CD4-positive, alpha-beta T cell treated with Interleukin-6 at 100 ng/mL for 8 hours (primary cell): ENCODE data around the gene ELOVL3.
A peak's percentile ranks its signal among the peaks of the same experiment; 100 is the strongest.
"Not testable (repeated sequence)": the region's sequence is repeated elsewhere in the genome, so short reads cannot be mapped to it uniquely, and the experiment has no call there.

Experiments used
- DNase-seq: peaks from one replicate; pipeline ENCODE4 v3.0.0-alpha.2; 2020; ENCODE audit warnings: mixed read lengths, low spot score

Gene ELOVL3, protein sequence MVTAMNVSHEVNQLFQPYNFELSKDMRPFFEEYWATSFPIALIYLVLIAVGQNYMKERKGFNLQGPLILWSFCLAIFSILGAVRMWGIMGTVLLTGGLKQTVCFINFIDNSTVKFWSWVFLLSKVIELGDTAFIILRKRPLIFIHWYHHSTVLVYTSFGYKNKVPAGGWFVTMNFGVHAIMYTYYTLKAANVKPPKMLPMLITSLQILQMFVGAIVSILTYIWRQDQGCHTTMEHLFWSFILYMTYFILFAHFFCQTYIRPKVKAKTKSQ

DNA sequence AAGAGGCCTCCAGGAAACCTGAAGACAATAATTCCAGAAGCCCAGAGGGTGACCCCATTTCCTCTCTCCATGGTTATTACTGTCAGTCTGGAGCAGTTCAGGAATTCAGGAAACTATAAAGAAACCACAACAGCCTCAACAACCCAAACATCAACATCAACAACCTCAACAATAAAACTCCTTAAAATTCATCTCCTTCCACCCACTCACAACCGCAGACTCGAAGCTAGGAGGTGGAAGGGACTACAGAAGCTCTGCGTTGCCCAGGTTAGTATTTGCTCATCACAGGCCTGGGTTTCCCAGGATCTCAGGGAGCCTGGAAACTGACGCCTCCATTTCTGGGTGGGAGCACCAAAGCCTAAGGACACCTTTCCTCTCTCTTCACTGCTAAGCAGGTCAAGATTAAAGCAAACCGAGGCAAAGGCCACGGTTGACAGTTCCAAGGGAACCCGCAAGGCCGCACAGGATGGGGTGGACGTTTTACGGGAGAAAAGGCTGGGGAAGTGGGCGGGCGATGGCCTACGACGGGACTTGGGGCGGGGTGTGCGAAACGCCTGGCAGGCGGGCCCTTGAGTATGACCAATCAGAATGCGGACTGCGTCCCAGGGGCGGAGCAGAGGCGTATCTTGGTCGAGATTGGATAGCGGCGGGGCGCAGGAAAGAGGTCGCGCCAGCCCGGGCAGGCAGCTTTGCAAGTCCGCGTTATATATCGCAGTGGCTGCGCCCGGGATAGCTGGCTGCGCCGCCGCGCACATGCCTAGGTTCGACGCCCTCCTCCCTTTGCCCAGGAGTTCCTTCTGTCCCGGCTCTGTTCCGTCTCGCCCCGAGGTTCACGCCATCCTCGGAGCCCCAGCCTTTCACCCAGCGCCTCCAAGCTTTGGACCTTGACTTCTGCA, at the start of gene ELOVL3:
TSS of gene ELOVL3 (plus strand) at position 654 of the 896 bp plus-strand sequence. CDS start 250 bp downstream, outside the sequence.
- DNase-seq = peak; percentile 85

DNA sequence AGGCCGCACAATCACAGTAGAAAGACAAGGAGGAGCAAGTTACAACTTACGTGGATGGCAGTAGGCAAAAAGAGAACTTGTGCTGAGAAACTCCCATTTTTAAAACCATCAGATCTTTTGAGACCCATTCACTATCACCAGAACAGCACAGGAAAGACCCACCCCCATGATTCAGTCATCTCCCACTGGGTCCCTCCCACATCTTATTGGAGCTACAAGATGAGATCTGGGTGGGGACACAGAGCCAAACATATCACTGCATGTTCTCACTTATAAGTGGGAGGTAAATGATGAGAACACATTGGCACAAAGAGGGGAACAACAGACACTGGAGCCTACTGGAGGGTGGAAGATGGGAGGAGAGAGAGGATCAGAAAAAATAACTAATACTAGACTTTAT, 41.5 kb upstream of the ELOVL3 start:
- no peak for DNase-seq

DNA sequence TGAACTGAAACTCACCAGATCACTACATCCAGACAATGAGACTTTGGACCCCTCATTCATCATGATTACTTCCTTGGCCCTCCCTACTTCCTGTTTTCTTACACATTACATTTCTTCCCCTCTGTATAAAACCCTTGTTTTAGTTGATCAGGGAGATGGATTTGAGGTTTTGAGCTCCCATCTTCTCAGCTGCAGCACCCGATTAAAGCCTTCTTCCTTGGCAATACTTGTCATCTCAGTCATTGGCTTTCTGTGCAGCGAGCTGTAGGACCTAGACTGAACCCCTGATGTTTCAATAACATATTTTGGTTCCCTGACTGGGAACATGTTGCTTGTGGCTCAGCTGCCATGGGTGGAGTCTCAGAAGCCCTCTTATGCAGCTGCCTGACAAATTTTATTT, 40.8 kb upstream of the ELOVL3 start:
- DNase-seq = no peak

DNA sequence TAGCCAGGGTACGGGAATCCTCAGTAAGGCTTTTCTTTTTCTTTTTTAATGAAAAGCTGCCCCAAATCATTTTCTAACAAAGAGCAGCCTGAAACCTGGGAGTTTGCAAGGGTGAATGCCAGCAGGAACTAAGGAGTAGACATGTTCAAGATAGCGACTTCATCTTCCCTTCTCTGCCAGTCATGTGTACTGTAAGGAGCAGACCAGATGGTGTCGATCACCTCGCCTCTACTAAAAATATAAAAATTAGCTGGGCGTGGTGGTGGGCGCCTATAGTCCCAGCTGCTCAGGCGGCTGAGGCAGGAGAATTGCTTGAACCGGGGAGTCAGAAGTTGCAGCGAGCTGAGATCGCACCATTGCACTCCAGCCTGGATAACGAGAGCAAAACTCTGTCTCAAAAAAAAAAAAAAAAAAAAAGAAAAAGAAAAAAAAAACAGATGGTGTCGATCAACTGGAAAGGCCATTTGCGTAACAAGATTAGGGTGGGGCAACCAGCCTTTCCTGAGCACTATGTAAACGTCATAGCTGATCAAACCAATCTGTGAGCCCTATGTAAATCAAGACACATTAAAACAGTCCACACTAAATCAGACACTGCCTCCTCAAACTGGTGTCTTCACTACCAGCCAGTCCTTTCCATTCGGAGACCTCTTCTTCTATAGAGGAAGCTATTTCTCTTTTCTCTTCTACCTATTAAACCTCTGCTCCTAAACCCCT, 40.1 kb upstream of the ELOVL3 start:
- no peak for DNase-seq

DNA sequence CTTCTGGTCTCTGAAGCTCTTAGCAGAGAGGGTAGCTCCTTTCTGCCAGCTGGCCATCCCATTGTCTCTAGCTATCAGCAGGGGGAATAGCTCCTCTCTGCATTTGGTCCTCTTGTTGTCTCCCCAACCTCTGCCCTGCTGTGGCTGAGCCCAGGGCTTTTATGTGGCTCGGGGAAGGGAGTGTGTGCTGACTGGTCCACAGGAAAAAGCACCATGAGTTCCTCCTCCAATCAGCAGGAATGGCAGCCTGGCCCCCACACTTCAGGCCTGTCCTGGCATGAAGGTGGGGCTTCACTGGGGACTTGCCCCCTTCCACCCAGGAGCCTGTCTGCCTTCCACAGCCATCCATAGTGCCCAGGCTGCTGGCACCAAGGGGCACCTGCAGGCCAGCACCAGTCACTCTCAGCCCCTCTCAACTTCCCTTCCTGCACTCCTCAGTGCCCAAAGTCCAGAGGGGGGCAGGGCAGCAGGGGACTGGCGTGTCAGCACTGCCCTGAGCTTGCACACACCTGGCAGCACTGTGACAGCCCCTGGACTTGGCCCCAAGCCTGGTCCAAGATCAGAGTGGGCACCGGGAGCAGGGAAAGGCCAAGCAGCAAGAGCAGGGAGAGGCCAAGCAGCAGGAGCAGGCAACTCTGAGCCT, 37.7 kb upstream of the ELOVL3 start:
- no peak for DNase-seq

DNA sequence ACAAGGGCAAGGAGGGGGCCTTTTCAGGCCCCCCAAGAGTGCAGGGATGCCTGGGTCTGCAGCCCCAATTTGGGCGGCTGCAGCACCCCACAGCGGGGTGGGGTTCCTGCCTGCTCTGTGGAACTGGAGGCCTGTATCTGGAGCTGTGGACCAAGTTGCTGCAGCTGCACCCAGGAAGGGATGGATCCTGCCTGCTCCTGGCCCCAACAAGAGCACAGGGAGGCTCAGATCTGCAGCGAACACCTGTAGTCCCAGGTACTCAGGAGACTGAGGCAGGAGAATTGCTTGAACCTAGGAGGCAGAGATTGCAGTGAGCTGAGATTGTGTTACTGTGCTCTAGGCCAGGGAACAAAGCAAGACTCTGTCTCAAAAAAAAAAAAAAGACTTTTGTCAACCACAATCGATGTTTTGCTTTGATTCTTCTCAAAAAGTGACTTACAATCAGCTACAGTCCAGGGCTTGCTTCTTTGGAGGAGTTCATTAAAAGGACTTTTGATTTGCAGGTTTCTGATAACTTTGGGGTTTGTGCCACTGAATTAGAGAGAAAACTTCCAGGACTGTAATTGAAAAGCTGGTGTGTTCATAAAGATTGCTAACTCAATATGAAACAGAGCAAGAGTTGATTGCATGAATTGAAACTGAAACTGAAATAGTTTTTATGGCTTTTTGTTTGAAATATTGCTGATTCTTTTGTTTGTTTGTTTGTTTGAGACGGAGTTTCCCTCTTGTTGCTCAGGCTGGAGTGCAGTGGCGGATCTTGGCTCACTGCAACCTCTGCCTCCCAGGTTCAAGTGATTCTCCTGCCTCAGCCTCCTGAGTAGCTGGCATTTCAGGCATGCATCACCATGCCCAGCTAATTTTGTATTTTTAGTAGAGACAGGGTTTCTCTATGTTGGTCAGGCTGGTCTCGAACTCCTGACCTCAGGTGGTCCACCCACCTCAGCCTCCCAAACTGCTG, 36.9 kb upstream of the ELOVL3 start:
- not testable (repeated sequence) for DNase-seq

DNA sequence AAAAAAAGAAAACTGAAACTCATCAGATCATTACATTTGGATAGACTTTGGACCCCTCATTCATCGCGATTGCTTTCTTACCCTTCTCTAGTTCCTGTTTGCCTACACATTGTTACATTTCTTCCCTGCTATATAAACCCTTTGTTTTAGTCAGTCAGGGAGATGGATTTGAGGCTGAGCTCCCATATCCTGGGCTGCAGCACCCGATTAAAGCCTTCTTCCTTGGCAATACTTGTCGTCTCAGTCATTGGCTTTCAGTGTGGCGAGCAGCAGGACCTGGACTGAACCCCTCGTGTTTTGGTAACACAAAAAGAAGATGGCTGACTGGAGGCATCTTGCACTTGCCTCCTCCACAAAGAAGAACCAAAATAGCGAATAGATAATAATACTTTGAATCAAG, 34.1 kb upstream of the ELOVL3 start:
- DNase-seq = no peak

DNA sequence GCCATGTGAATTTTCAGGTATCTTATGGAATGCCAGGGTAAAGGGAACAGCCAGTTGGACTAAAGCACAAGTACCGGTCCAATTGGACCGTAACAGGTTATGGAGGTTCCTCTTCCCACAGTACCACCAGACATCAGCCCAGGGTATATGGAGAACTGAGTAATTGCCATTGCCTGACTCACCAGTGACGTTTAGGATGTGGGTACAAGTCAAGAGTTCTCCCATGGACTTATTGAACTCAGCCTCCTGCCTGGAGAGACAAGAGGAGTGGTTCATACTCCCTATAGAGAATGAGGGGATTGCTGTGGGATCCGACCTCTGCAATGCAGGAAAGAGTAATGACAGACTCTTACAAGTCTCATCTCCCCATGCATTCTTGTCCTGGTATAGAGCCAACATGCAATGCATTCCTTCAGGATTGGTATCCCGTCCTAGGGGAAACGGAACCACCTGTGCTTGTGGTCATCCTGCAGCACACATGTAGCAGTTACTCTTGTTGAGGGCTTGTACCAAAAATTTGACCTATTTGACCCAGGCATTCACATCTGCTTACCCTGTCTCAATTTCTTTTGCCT, 30.7 kb upstream of the ELOVL3 start:
- no peak for DNase-seq

DNA sequence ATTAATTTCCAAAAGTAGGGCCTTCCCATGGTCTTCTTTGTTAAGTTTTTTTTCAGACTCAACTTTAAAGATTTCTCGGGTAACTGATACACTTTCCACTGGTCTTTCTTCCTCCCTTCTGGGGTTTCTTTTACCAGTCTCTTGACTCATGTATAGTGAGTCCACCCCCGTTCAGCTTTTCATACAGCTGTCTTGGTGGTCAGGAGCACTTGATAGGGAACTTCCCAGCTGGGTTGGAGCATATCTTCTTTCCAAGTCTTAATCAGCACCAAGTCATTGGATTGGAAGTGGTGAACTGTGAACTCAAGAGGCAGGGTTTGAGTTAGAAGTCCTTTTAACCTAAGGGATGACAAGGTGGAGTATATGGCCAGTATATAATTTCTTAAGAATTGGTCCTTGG, 29.2 kb upstream of the ELOVL3 start:
- no peak for DNase-seq

DNA sequence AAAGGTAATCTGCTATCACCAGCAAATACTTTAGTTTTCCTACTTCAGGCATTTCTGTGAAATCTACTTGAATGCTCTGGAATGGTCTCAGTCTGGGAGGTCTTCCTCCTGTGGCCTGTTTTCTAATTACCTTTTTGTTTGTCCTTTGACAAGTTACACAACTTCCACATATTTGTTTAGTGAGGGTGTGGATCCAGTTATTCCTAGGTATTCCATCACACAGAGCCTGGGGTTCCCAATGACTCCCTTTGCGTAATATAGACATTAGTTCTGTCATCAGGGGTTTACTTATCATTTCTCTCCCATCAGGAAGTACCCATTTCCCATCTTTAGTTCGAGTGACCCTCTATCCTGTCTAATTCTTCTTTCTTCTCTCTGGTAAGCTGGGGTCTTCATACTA, 28.1 kb upstream of the ELOVL3 start:
- DNase-seq = no peak

DNA sequence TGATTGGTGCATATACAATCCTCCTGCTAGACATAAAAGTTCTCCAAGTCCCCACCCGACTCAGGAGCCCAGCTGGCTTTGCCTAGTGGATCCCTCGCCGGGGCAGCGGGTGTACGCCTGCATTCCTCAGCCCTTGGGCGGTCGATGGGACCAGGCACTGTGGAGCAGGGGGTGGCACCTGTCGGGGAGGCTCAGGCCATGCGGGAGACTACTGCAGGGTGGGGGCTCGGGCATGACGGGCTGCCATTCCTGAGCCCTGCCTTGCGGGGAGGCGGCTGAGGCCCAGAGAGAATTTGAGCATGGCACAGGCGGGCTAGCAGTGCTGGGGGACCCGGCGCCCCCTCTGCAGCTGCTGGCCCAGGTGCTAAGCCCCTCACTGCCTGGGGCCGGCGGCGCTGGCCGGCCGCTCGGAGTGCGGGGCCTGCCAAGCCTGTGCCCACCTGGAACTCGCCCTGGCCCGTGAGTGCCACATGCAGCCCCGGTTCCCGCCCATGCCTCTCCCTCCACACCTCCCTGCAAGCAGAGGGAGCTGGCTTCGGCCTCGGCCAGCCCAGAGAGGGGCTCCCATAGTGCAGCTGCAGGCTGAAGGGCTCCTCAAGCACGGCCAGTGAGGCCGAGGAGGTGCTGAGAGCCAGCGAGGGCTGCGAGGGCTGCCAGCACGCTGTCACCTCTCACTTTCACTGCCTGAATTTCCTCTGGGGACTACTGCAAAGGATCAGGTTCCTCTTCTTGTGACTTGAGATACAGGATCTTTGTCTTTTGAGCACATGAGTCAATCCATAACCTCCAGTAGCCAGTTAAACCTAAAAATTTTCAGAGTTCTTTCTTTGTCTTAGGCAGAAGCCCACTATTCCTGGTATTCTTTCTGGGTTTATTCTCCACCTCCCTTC, 25.1 kb upstream of the ELOVL3 start:
- DNase-seq = no peak

DNA sequence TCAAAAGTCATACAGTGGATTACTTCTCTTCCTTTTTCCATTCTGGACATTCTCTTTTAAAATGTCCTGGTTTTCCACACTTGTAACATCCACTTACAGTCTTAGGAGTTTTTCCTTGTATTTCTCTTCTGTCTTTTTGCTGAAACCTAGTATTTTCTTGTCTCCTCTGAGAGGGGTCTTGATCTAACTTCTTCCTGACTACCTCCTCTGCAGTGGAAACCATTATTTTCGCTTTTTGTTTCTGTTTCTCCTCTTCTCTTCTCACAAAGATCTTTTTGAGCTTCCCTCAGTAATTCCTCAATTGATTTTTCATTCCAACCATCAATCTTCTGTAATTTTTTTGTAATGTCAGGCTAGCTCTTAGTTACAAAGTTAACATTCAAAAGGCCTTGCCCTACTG, 23.7 kb upstream of the ELOVL3 start:
- DNase-seq = no peak

DNA sequence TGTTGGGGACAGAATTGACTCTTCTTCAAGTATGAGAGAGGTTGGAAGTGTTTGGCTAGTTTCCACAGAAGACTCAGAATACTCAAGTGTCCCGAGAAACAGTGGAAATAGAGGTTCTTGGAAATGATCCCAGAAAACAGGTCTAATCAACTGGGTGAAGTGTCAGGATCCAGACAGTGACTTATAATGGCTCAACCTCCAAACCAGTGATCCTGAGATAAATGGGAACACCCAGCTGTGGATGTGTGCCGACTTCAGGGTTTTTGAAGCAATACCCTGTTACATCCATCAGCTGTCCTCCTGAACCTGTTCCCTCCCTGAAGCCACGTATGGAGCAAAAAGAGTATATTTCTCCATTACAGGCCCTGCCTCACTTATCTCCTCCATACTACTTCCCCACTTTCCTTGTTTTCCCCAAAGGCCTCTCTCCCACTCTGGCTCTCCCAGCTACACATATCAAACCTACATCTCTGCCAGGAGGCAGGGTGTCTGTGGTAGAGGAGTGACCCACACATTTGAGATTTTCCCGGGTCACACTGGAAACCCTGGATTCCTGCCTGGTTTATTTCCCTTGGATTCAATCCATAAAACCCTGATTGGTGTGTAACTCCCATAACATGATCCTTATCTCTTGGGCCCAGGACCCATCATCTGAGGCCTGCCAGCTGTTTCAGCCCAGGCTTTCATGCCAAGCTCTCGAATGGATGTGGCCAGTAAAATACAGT, 17.6 kb upstream of the ELOVL3 start:
- DNase-seq = no peak

DNA sequence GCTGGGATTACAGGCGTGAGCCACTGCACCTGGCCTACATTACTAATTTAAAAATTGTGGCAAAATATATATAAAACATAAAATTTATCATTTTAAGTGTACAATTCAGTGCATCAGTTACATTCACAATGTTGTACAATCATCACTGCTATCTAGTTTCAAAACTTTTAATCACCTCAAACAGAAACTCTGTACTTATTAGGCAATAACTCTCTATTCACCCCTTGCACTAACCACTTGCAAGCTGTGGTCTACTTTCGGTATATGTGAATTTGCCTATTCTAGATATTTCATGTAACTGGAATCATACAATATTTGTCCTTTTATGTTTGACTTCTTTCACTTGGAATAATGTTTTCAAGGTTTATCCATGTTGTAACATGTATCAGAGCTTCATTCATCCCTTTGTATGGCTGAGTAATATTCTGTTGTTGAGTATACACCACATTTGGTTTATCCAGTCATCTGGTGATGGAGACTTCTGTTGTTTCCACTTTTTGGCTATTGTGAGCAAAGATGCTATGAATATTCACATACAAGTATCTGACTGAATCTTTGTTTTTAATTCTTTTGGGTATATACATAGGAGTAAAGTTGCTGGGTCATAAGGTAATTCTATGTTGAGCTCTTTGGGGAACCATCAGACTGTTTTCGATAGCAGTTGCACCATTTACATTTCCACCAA, 14.3 kb upstream of the ELOVL3 start:
- no peak for DNase-seq

DNA sequence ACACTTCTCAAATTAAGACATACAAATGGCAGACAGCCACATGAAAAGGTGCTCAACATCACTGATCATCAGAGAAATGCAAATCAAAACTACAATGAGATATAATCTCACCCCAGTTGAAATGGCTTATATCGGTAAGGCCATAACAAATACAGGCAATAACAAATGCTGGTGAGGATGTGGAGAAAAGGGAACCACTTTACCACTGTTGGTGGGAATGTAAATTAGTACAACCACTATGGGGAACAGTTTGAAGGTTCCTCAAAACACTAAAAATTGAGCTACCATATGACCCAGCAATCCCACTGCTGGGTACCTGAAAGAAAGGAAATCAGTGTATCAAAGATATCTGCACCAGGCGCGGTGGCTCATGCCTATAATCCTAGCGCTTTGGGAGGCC, 12.5 kb upstream of the ELOVL3 start:
- DNase-seq = not testable (repeated sequence)

DNA sequence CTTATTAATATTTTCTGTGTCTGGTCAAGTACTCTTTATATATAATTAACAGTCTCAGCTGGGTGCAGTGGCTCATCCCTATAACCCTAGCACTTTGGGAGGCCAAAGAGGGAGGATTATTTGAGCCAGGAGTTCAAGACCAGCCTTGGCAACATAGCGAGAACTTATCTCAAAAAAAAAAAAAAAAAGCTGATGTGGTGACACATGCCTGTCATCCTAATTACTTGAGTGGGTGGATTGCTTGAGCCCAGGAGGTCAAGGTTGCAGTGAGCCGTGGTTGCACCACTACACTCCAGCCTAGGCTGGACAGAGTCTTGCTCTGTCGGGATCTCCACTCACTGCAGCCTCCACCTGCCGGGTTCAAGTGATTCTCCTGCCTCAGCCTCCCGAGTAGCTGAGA, 6.7 kb upstream of the ELOVL3 start:
- DNase-seq = no peak

DNA sequence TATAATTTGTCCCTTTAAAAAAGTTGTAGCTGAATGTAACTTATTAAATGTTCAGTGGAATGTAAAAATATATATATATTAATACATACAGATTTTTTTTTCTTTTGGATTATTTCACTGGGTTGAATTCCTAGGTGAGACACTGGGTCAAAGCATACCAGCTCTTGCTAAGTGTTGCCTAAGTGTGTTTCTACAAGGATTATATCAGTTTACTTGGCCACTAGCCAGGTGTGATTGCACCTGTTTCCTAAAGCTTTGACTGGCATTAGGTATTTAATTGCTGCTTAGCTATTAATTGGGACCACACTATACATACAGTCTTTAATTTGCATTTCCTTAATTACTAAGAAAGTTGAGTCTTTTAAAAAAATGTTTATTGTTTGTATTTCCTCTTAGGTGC, 5.5 kb upstream of the ELOVL3 start:
- DNase-seq = no peak

DNA sequence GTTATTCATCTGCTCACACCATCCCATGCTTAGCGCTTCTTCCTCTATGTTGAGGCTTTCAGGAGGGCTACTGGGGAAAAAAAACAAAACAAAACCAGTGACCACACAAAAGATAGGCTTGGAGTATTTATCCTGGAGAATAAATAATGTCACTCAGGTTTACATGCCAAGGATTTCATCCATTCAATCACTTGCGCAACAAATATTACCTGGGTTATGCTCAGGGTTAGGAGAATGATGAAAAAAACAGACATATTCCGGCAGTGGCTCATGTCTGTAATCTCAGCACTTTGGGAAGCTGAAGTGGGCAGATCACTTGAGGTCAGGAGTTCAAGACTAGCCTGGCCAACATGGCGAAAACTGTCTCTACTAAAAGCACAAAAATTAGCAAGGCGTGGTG, 3.3 kb upstream of the ELOVL3 start:
- DNase-seq = no peak

DNA sequence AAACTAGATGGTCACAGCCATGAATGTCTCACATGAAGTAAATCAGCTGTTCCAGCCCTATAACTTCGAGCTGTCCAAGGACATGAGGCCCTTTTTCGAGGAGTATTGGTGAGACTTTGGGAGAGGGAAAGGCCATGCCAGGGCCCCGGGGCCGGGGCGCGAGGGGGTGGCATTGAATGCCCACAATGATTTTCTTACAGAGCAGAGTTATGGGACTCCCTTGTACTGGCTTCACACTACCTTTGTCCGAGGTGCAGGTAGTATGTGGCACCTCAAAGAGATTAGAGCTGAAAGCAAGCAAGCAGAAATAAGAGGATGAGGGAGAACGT, 407 bp downstream of the ELOVL3 start:
- DNase-seq = no peak
